Measurements from ENCODE around the gene RPS21. TPM values are rescaled to one million over a fixed set of nuclear protein-coding genes. Genes with fewer than 3 reads are reported as not detected.

RPS21 gene
- total and polyA plus RNA-seq, 2 of the 13 experiments (the other 11 are each of a cell fraction or from before 2014, with no cell fraction given) = 2,647 to 11,063 TPM

DNA sequence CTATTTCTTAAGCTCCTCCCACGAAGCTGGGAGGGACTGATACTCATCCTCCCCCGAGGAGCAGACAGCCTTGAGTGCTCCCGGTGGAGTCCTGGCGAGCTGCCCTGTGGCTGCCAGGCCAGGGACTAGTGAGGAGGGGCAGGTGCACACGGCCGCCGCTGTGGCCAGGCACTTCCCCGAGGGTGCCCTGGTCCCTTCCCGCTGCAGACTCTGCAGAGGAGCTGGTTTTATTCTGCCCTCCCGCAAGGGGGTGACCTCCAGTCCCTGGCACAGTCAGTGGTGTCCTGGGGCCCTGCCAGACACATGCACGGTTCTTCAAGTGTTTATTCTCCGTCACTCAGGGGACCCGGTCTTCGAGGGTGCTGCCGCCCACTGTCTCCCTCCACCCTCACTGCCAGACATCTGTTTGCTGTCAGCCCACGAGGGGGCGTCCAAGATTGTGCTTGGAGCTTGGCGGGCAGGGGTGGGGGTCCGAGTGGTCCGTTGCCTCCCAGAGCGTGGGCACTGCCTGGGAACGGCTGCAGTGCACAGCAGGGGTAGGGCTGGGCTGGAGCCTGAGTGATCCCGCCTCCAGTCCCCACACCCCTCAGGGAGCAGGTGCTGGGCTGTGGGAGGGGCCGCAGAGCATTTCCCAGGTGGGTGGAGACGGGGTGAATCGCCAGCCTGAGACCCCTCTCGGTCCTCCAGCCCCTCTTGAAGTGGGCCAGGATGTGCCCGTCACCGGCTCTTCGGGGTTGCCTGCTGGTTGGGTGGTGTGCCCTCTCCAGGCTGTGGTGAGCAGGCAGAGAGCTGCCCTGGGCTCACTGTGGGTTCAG, 23.2 kb downstream of the RPS21 start (continued):
- peak; percentile 26; the same call in 1 of the 2 replicates for TF ChIP-seq SPEN (CRISPR knock-in tag; IDR thresholded peaks at IDR 0.05; ENCODE audit: low read depth)
- TF ChIP-seq, protein P1, sequence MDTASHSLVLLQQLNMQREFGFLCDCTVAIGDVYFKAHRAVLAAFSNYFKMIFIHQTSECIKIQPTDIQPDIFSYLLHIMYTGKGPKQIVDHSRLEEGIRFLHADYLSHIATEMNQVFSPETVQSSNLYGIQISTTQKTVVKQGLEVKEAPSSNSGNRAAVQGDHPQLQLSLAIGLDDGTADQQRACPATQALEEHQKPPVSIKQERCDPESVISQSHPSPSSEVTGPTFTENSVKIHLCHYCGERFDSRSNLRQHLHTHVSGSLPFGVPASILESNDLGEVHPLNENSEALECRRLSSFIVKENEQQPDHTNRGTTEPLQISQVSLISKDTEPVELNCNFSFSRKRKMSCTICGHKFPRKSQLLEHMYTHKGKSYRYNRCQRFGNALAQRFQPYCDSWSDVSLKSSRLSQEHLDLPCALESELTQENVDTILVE (CRISPR knock-in tag; IDR thresholded peaks at IDR 0.05) = no peak
- 0 out of 2 replicates have a peak, but pooled peaks have one; percentile 4 for TF ChIP-seq MEIS2 (CRISPR knock-in tag; IDR thresholded peaks at IDR 0.05)
- TF ChIP-seq, protein P2, sequence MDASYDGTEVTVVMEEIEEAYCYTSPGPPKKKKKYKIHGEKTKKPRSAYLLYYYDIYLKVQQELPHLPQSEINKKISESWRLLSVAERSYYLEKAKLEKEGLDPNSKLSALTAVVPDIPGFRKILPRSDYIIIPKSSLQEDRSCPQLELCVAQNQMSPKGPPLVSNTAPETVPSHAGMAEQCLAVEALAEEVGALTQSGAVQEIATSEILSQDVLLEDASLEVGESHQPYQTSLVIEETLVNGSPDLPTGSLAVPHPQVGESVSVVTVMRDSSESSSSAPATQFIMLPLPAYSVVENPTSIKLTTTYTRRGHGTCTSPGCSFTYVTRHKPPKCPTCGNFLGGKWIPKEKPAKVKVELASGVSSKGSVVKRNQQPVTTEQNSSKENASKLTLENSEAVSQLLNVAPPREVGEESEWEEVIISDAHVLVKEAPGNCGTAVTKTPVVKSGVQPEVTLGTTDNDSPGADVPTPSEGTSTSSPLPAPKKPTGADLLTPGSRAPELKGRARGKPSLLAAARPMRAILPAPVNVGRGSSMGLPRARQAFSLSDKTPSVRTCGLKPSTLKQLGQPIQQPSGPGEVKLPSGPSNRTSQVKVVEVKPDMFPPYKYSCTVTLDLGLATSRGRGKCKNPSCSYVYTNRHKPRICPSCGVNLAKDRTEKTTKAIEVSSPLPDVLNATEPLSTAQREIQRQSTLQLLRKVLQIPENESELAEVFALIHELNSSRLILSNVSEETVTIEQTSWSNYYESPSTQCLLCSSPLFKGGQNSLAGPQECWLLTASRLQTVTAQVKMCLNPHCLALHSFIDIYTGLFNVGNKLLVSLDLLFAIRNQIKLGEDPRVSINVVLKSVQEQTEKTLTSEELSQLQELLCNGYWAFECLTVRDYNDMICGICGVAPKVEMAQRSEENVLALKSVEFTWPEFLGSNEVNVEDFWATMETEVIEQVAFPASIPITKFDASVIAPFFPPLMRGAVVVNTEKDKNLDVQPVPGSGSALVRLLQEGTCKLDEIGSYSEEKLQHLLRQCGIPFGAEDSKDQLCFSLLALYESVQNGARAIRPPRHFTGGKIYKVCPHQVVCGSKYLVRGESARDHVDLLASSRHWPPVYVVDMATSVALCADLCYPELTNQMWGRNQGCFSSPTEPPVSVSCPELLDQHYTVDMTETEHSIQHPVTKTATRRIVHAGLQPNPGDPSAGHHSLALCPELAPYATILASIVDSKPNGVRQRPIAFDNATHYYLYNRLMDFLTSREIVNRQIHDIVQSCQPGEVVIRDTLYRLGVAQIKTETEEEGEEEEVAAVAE (CRISPR knock-in tag; IDR thresholded peaks at IDR 0.05; ENCODE audit: borderline replicate concordance) = no peak
- TF ChIP-seq, protein P3, sequence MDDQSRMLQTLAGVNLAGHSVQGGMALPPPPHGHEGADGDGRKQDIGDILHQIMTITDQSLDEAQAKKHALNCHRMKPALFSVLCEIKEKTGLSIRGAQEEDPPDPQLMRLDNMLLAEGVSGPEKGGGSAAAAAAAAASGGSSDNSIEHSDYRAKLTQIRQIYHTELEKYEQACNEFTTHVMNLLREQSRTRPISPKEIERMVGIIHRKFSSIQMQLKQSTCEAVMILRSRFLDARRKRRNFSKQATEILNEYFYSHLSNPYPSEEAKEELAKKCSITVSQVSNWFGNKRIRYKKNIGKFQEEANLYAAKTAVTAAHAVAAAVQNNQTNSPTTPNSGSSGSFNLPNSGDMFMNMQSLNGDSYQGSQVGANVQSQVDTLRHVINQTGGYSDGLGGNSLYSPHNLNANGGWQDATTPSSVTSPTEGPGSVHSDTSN (CRISPR knock-in tag; IDR thresholded peaks at IDR 0.05; ENCODE audit: borderline replicate concordance) = no peak
- 0 out of 2 replicates have a peak, but pooled peaks have one; percentile 51 for TF ChIP-seq ZNF430 (CRISPR knock-in tag; IDR thresholded peaks at IDR 0.05)
- TF ChIP-seq TMF1 (CRISPR knock-in tag; IDR thresholded peaks at IDR 0.05; ENCODE audit: low read depth) = no peak
- TF ChIP-seq PAF1 (CRISPR knock-in tag; IDR thresholded peaks at IDR 0.05) = no peak
- TF ChIP-seq ZSCAN9 (CRISPR knock-in tag; IDR thresholded peaks at IDR 0.05; ENCODE audit: borderline replicate concordance) = no peak
- TF ChIP-seq, protein P4, sequence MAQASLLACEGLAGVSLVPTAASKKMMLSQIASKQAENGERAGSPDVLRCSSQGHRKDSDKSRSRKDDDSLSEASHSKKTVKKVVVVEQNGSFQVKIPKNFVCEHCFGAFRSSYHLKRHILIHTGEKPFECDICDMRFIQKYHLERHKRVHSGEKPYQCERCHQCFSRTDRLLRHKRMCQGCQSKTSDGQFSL (CRISPR knock-in tag; IDR thresholded peaks at IDR 0.05) = no peak
- TF ChIP-seq SATB2 (CRISPR knock-in tag; IDR thresholded peaks at IDR 0.05) = no peak
- TF ChIP-seq JUNB (CRISPR knock-in tag; IDR thresholded peaks at IDR 0.05; ENCODE audit: borderline replicate concordance) = no peak
- 0 out of 2 replicates have a peak, but pooled peaks have one; percentile 70 for TF ChIP-seq ZNF737 (CRISPR knock-in tag; IDR thresholded peaks at IDR 0.05; ENCODE audit: borderline replicate concordance)
- TF ChIP-seq, protein P5, sequence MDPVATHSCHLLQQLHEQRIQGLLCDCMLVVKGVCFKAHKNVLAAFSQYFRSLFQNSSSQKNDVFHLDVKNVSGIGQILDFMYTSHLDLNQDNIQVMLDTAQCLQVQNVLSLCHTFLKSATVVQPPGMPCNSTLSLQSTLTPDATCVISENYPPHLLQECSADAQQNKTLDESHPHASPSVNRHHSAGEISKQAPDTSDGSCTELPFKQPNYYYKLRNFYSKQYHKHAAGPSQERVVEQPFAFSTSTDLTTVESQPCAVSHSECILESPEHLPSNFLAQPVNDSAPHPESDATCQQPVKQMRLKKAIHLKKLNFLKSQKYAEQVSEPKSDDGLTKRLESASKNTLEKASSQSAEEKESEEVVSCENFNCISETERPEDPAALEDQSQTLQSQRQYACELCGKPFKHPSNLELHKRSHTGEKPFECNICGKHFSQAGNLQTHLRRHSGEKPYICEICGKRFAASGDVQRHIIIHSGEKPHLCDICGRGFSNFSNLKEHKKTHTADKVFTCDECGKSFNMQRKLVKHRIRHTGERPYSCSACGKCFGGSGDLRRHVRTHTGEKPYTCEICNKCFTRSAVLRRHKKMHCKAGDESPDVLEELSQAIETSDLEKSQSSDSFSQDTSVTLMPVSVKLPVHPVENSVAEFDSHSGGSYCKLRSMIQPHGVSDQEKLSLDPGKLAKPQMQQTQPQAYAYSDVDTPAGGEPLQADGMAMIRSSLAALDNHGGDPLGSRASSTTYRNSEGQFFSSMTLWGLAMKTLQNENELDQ (CRISPR knock-in tag; IDR thresholded peaks at IDR 0.05; ENCODE audit: borderline replicate concordance) = 0 out of 2 replicates have a peak, but pooled peaks have one; percentile 15
- TF ChIP-seq SOX5 (CRISPR knock-in tag; IDR thresholded peaks at IDR 0.05; ENCODE audit: borderline replicate concordance) = no peak
- TF ChIP-seq MAFF (IDR thresholded peaks at IDR 0.05; ENCODE audit: low read depth, low read length) = no peak
- peak; percentile 61 for TF ChIP-seq RAD21 (CRISPR knock-in tag; IDR thresholded peaks at IDR 0.05)
- no peak for TF ChIP-seq BRD4 (CRISPR knock-in tag; IDR thresholded peaks at IDR 0.05)
- TF ChIP-seq ZZZ3 (CRISPR knock-in tag; IDR thresholded peaks at IDR 0.05; ENCODE audit: borderline replicate concordance) = peak; percentile 48; the same call in 1 of the 2 replicates
- no peak for TF ChIP-seq ZNF251 (CRISPR knock-in tag; IDR thresholded peaks at IDR 0.05)

Measured in HepG2 (cell line).